NT2/D1 (cell line): ENCODE results near the gene PSME2.

Source experiments
- DNase-seq: peaks from one replicate; pipeline ENCODE4 v3.0.0-alpha.2; 2011; ENCODE audit warnings: low read depth, low spot score
- H3K27me3 ChIP-seq: 2 replicates; pipeline ENCODE4 v1.6.0; 2011; ENCODE audit warnings: mild to moderate bottlenecking; ENCODE audit not compliant: insufficient read length, insufficient read depth
- H3K36me3 ChIP-seq: 2 replicates; pipeline ENCODE4 v1.6.1; 2011; ENCODE audit warnings: mild to moderate bottlenecking, low read length, mixed read lengths; ENCODE audit not compliant: insufficient read depth, insufficient read length
- H3K4me1 ChIP-seq: 2 replicates; pipeline ENCODE4 v1.5.1; 2011; ENCODE audit not compliant: insufficient read depth, insufficient read length
- H3K4me3 ChIP-seq: 2 replicates; pipeline ENCODE4 v1.5.1; 2011; ENCODE audit warnings: low read depth; ENCODE audit not compliant: insufficient read length
- H3K9ac ChIP-seq: 2 replicates; pipeline ENCODE4 v1.6.0; 2011; ENCODE audit warnings: low read depth; ENCODE audit not compliant: insufficient read length
- H3K9me3 ChIP-seq: 2 replicates; pipeline ENCODE4 v1.5.1; 2011; ENCODE audit warnings: mild to moderate bottlenecking, low read length; ENCODE audit not compliant: insufficient read depth
- SUZ12 ChIP-seq: IDR thresholded peaks from 2 replicates; pipeline ENCODE4 v1.6.1; 2011; ENCODE audit not compliant: insufficient read length, insufficient read depth; ENCODE audit errors: extremely low read depth
- YY1 ChIP-seq: IDR thresholded peaks from 2 replicates; pipeline ENCODE4 v1.6.1; 2011; ENCODE audit not compliant: insufficient read length, insufficient read depth
- ZNF274 ChIP-seq: IDR thresholded peaks from 2 replicates; pipeline ENCODE4 v1.6.1; 2011; ENCODE audit warnings: mild to moderate bottlenecking, low read depth, low read length

The PSME2 gene

GRCh38 chr14:24096545-24097181 is 49.7 kb downstream of the PSME2 start:
- Histone ChIP-seq H3K9ac (no peak overlapping the region), H3K9me3 (no peaks in the 10 kb centered on the region), H3K27me3 (peaks cover 11% of the 10 kb centered on the region), H3K36me3 (peaks cover 42% of the 10 kb centered on the region), H3K4me1 (peaks cover 5% of the 10 kb centered on the region), H3K4me3 (no peak overlapping the region)
- TF ChIP-seq SUZ12 (no peak), ZNF274 (no peak), YY1 (no peak)
- DNase-seq = no peak

DNA sequence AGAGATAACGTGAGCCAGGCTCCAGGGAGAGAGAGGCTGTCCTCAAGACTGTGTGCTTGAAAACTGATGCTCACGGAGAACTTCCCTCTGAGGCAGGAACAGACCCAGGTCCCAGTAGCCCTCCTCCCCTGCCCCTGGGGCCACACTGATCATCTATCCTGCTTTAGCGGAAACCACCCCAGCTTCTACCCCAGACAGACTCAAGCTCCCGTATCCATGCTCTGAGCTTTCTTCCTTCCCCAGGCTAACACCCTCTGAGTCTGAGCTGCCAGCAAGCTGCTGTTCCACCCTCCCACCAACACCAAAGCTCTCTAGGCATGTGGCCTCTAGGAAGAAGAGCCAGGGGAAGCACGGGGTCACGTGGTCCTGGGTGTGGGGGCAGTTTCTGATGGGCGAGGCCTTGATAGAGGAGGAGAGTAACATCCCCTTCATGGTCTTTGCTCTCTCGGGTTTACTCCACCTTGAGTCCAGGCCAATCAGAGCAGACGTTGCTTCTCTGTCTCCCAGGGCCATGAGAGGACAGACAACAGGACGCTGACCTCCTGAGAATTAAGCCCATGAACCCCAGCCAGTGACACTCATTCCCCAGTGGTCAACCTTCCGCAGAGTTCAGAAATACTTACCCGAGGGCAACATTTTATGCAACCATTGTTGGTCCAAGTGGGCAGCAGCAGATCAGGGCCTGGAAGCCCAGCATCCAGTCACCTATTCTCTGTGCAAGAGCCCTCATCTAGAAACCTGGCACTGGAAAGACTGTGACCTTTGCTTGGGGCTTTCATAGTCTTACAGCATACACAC is 50.9 kb downstream of the PSME2 start:
- no peak for DNase-seq
- TF ChIP-seq ZNF274 = no peak
- no peak for TF ChIP-seq SUZ12
- no peak for TF ChIP-seq YY1
- peak overlapping the region; percentile 80 for H3K4me3 ChIP-seq
- H3K9ac ChIP-seq = peak overlapping the region; percentile 93
- peaks cover 11% of the 10 kb centered on the region for H3K27me3 ChIP-seq
- H3K4me1 ChIP-seq = peaks cover 5% of the 10 kb centered on the region
- no peaks in the 10 kb centered on the region for H3K9me3 ChIP-seq
- H3K36me3 ChIP-seq = peaks cover 32% of the 10 kb centered on the region

GRCh38 chr14:24094841-24095270 is 51.6 kb downstream of the PSME2 start:
- Histone ChIP-seq H3K9me3 (no peaks in the 10 kb centered on the region), H3K4me3 (peak overlapping the region; percentile 80), H3K9ac (peak overlapping the region; percentile 93), H3K36me3 (peaks cover 28% of the 10 kb centered on the region), H3K27me3 (peaks cover 11% of the 10 kb centered on the region), H3K4me1 (peaks cover 5% of the 10 kb centered on the region)
- DNase-seq = no peak
- TF ChIP-seq ZNF274 = no peak
- TF ChIP-seq YY1 = no peak
- TF ChIP-seq SUZ12 = no peak

DNA sequence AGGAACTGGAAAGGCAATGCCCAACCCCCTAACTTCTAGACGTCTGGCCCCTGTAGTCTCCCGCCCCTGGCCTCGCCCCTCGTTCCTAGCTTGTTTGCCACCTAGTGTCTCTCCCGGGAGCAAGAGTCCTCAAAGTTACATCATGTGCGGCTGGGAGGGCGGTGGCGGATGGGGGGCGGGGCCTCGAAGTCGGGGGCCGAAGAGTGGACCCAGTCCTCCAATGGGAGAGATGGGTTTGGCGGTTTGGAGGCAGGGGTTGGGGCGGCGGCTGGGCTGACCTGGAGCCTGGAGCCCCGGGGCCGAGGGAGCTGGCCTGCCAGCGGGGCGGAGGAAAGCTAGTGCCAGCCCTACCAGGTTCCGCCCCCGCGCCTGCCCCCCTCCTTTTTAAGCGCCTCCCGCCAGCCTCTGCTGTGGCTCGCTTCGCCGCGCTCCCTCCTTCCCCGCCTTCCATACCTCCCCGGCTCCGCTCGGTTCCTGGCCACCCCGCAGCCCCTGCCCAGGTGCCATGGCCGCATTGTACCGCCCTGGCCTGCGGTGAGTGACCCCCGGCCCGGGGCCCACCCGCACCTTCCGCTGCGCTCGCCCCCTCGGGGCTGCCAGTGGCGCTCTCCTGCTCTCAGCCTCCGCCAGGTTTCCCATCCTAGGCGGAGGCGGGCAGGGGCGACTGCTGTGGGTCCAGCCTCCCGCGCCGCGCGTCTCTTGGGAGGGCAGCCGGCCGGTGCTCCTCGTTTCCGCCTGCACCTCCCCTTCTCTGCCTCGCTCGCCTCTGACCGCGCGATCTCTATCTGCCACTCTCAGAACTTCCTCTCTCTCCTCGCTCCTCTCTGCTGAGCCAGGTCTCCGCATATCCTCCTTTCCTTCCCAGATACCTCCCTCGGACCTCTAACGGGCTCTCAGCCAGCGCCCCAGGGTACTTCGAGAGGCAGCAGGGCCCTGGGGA is 52.2 kb downstream of the PSME2 start, which contains the start of gene PCK2:
Gene PCK2, plus strand, starts transcription at position 411 of the 940 bp plus-strand sequence. Its CDS starts 95 bp downstream, at position 506.
- Histone ChIP-seq H3K27me3 (peaks cover 11% of the 10 kb centered on the region), H3K9me3 (no peaks in the 10 kb centered on the region), H3K4me1 (peaks cover 5% of the 10 kb centered on the region), H3K9ac (peak within 1 kb of the TSS; percentile 93), H3K4me3 (peak within 1 kb of the TSS; percentile 80), H3K36me3 (peaks cover 21% of the 10 kb centered on the region)
- DNase-seq = peak; percentile 69
- TF ChIP-seq ZNF274 (no peak), YY1 (no peak), SUZ12 (no peak)
